HEK293 (cell line): Measurements from ENCODE around the gene FHAD1.

ENCODE experiments used
- CTCF ChIA-PET: fragments of 350-600 bp; formaldehyde crosslinking; extraction: SDS; loops from one replicate; lab custom pipeline; 2021; ENCODE audit warnings: antibody characterized with exemption; lab: Yijun Ruan, JAX
- POLR2A ChIA-PET: fragments of 300-600 bp; formaldehyde crosslinking; extraction: SDS; loops from one replicate; lab custom pipeline; 2020; ENCODE audit warnings: antibody characterized with exemption, inconsistent platforms; lab: Yijun Ruan, JAX
- H3K27ac ChIP-seq: fragments of 200-500 bp; sonication (Bioruptor generic); 2 replicates; pipeline ENCODE4 v1.5.1; 2014; ENCODE audit warnings: low read depth, low read length, control low read depth, inconsistent platforms; ENCODE audit errors: extremely low read depth
- H3K36me3 ChIP-seq, 2 experiments: fragments of 200-500 bp in 1 of 2; sonication (Bioruptor generic) in 1 of 2; 1 replicate in 1 of 2; 2 replicates in 1 of 2; pipeline ENCODE4 v1.5.1; 2014 to 2017; ENCODE audit warnings: inconsistent platforms in 2 of 2, low read length in 2 of 2; ENCODE audit not compliant: control insufficient read depth in 2 of 2, insufficient read depth in 1 of 2
- H3K4me1 ChIP-seq: fragments of 200-500 bp; sonication (Bioruptor generic); 2 replicates; pipeline ENCODE4 v1.5.1; 2014; ENCODE audit warnings: mild to moderate bottlenecking, low read length, inconsistent platforms; ENCODE audit not compliant: control insufficient read depth, insufficient read depth
- H3K4me3 ChIP-seq: 2 replicates; pipeline ENCODE4 v1.5.1; 2011; ENCODE audit warnings: low read depth, mild to moderate bottlenecking, control low read depth, low read length, moderate library complexity
- H3K9me3 ChIP-seq: fragments of 200-500 bp; sonication (Bioruptor generic); 2 replicates; pipeline ENCODE4 v1.5.1; 2014; ENCODE audit warnings: low read depth, low read length, inconsistent platforms; ENCODE audit not compliant: control insufficient read depth, insufficient read depth
- HOXD13 ChIP-seq: sonication (generic); formaldehyde crosslinking; IDR thresholded peaks from 2 replicates; pipeline ENCODE4 v1.8.0; 2022; ENCODE audit warnings: missing genetic modification reagents, borderline replicate concordance
- INSM2 ChIP-seq: fragments of 450-650 bp; formaldehyde crosslinking; IDR thresholded peaks from 2 replicates; pipeline ENCODE4 v1.5.1; 2016; ENCODE audit warnings: missing biosample characterization, missing genetic modification characterization
- SCRT2 ChIP-seq: fragments of 450-650 bp; formaldehyde crosslinking; IDR thresholded peaks from 2 replicates; pipeline ENCODE4 v1.5.1; 2016; ENCODE audit warnings: missing biosample characterization, missing genetic modification characterization
- TCF7L2 ChIP-seq: IDR thresholded peaks from 2 replicates; pipeline ENCODE4 v1.6.1; 2011; ENCODE audit warnings: low read depth, mild to moderate bottlenecking, inconsistent platforms, low read length, moderate library complexity, borderline replicate concordance
- ZBTB1 ChIP-seq: fragments of 450-650 bp; formaldehyde crosslinking; IDR thresholded peaks from 2 replicates; pipeline ENCODE4 v1.5.1; 2016; ENCODE audit warnings: missing biosample characterization, missing genetic modification characterization
- ZBTB44 ChIP-seq: fragments of 450-650 bp; IDR thresholded peaks from 2 replicates; pipeline ENCODE4 v1.5.1; 2018; ENCODE audit warnings: missing biosample characterization, mild to moderate bottlenecking, missing genetic modification characterization
- ZBTB6 ChIP-seq: fragments of 450-650 bp; formaldehyde crosslinking; IDR thresholded peaks from 2 replicates; pipeline ENCODE4 v1.5.1; 2017; ENCODE audit warnings: missing biosample characterization, missing genetic modification characterization
- ZNF146 ChIP-seq: fragments of 450-650 bp; formaldehyde crosslinking; IDR thresholded peaks from 2 replicates; pipeline ENCODE4 v1.5.1; 2016; ENCODE audit warnings: missing biosample characterization, missing genetic modification characterization
- ZNF184 ChIP-seq: fragments of 450-650 bp; IDR thresholded peaks from 2 replicates; pipeline ENCODE4 v1.5.1; 2018; ENCODE audit warnings: missing biosample characterization, mild to moderate bottlenecking, missing genetic modification characterization
- ZNF362 ChIP-seq: fragments of 450-650 bp; formaldehyde crosslinking; IDR thresholded peaks from 2 replicates; pipeline ENCODE4 v1.5.1; 2016; ENCODE audit warnings: missing biosample characterization, missing genetic modification characterization
- ZNF404 ChIP-seq: fragments of 450-650 bp; formaldehyde crosslinking; IDR thresholded peaks from 2 replicates; pipeline ENCODE4 v1.5.1; 2017; ENCODE audit warnings: missing biosample characterization, missing genetic modification characterization
- ZNF513 ChIP-seq: fragments of 450-650 bp; IDR thresholded peaks from 2 replicates; pipeline ENCODE4 v1.5.1; 2018; ENCODE audit warnings: missing biosample characterization, missing genetic modification characterization
- ZNF600 ChIP-seq: fragments of 450-650 bp; formaldehyde crosslinking; IDR thresholded peaks from 2 replicates; pipeline ENCODE4 v1.5.1; 2016; ENCODE audit warnings: missing biosample characterization, missing genetic modification characterization
- ZNF664 ChIP-seq: fragments of 450-650 bp; formaldehyde crosslinking; IDR thresholded peaks from 2 replicates; pipeline ENCODE4 v1.5.1; 2016; ENCODE audit warnings: missing biosample characterization, missing genetic modification characterization
- ZSCAN16 ChIP-seq: fragments of 450-650 bp; formaldehyde crosslinking; IDR thresholded peaks from 2 replicates; pipeline ENCODE4 v1.5.1; 2016; ENCODE audit warnings: missing biosample characterization, missing genetic modification characterization
- TF ChIP-seq, protein P1 (sequence below): fragments of 450-650 bp; formaldehyde crosslinking; IDR thresholded peaks from 2 replicates; pipeline ENCODE4 v1.5.1; 2016; ENCODE audit warnings: missing biosample characterization, missing genetic modification characterization

FHAD1 gene

GRCh38 chr1:15393475-15394257, 146.6 kb downstream of the FHAD1 start (continued):
- TF ChIP-seq ZNF362 (tag by site-specific recombination): no peak
- no peak for TF ChIP-seq ZNF664

GRCh38 chr1:15394258-15394690, 147.3 kb downstream of the FHAD1 start:
- no peaks in the 10 kb centered on the region for H3K9me3 ChIP-seq
- ChIA-PET POLR2A (no interaction called here), CTCF (no interaction called here)
- H3K4me1 ChIP-seq: no peaks in the 10 kb centered on the region
- H3K27ac ChIP-seq: no peak overlapping the region
- no peaks in the 10 kb centered on the region for H3K36me3 ChIP-seq
- TF ChIP-seq ZNF513: no peak
- TF ChIP-seq INSM2 (tag by site-specific recombination): no peak
- no peak for TF ChIP-seq SCRT2 (tag by site-specific recombination)
- TF ChIP-seq HOXD13 (CRISPR knock-in tag): no peak
- no peak for TF ChIP-seq ZNF404
- TF ChIP-seq ZBTB44 (tag by site-specific recombination): no peak
- TF ChIP-seq ZBTB6 (tag by site-specific recombination): no peak
- TF ChIP-seq ZNF600 (tag by site-specific recombination): no peak
- TF ChIP-seq, protein P1, sequence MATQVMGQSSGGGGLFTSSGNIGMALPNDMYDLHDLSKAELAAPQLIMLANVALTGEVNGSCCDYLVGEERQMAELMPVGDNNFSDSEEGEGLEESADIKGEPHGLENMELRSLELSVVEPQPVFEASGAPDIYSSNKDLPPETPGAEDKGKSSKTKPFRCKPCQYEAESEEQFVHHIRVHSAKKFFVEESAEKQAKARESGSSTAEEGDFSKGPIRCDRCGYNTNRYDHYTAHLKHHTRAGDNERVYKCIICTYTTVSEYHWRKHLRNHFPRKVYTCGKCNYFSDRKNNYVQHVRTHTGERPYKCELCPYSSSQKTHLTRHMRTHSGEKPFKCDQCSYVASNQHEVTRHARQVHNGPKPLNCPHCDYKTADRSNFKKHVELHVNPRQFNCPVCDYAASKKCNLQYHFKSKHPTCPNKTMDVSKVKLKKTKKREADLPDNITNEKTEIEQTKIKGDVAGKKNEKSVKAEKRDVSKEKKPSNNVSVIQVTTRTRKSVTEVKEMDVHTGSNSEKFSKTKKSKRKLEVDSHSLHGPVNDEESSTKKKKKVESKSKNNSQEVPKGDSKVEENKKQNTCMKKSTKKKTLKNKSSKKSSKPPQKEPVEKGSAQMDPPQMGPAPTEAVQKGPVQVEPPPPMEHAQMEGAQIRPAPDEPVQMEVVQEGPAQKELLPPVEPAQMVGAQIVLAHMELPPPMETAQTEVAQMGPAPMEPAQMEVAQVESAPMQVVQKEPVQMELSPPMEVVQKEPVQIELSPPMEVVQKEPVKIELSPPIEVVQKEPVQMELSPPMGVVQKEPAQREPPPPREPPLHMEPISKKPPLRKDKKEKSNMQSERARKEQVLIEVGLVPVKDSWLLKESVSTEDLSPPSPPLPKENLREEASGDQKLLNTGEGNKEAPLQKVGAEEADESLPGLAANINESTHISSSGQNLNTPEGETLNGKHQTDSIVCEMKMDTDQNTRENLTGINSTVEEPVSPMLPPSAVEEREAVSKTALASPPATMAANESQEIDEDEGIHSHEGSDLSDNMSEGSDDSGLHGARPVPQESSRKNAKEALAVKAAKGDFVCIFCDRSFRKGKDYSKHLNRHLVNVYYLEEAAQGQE (tag by site-specific recombination): no peak
- no peak for TF ChIP-seq TCF7L2
- no peak for TF ChIP-seq ZSCAN16 (tag by site-specific recombination)
- TF ChIP-seq ZBTB1 (tag by site-specific recombination): no peak
- no peak for TF ChIP-seq ZNF146 (tag by site-specific recombination)
- no peak for TF ChIP-seq ZNF184 (tag by site-specific recombination)
- no peak overlapping the region for H3K4me3 ChIP-seq
